Heart left ventricle (tissue), 16 donors: ENCODE results near the gene AHDC1. TPM values are rescaled to one million over a fixed set of nuclear protein-coding genes. Genes with fewer than 3 reads are reported as not detected.

ENCODE experiments used
- ATAC-seq, 4 donors: fragments of 200-7000 bp; cut with Tn5 transposase; one replicate each; pipeline ENCODE4 v1.9.1; 2020 to 2022; ENCODE audit warnings: moderate library complexity in 4 of 4, mild to moderate bottlenecking in 3 of 4, moderate number of reproducible peaks in 1 of 4
- DNase-seq, 5 donors: peaks; one replicate each; pipeline ENCODE4 v3.0.0-alpha.2; 2020
- H3K27ac ChIP-seq, 12 donors: fragments of 200-600 bp; sonication (generic) in 4 of 12; one replicate each; pipeline versions ENCODE4 v1.5.0 to v1.8.0; 2016 to 2022; ENCODE audit warnings: mild to moderate bottlenecking in 2 of 12
- H3K27me3 ChIP-seq, 9 donors: fragments of 200-600 bp; sonication (generic) in 2 of 9; one replicate each; pipeline versions ENCODE4 v1.5.1 to v1.8.0; 2016 to 2022; ENCODE audit warnings: mild to moderate bottlenecking in 3 of 9
- H3K36me3 ChIP-seq, 9 donors: fragments of 200-600 bp; sonication (generic) in 2 of 9; one replicate each; pipeline versions ENCODE4 v1.5.0 to v1.8.0; 2018 to 2022; ENCODE audit warnings: mild to moderate bottlenecking in 2 of 9
- H3K4me1 ChIP-seq, 12 donors: fragments of 200-600 bp; sonication (generic) in 4 of 12; one replicate each; pipeline versions ENCODE4 v1.5.0 to v1.8.0; 2016 to 2022; ENCODE audit warnings: mild to moderate bottlenecking in 3 of 12
- H3K4me3 ChIP-seq, 12 donors: fragments of 200-600 bp; sonication (generic) in 4 of 12; one replicate each; pipeline versions ENCODE4 v1.5.0 to v1.8.0; 2017 to 2022; ENCODE audit warnings: mild to moderate bottlenecking in 9 of 12, moderate library complexity in 4 of 12
- H3K9me3 ChIP-seq, 12 donors: fragments of 200-600 bp; sonication (generic) in 4 of 12; one replicate each; pipeline versions ENCODE4 v1.5.0 to v1.8.0; 2016 to 2022; ENCODE audit warnings: mild to moderate bottlenecking in 1 of 12
- POLR2A ChIP-seq, 2 donors: fragments of 450-650 bp; IDR thresholded peaks; one replicate each; pipeline ENCODE4 v1.6.1; 2017; ENCODE audit warnings: antibody characterized with exemption in 2 of 2, mild to moderate bottlenecking in 2 of 2, moderate library complexity in 2 of 2
- WGBS, 4 donors: extraction: QIAGEN DNeasy Blood & Tissue Kit in 2 of 4; methylation state at CpG; one replicate each; pipeline versions ENCODE4 v1.1.5 to v1.1.7; 2013 to 2018; 5-methylcytosine and 5-hydroxymethylcytosine counted together
- intact Hi-C, 10 donors: fragments of 100-400 bp; cut with DNase I; formaldehyde crosslinking; loops; one replicate each; pipeline versions ENCODE4 v1.11.1 to v1.14.2; 2022
- polyA plus RNA-seq, 2 donors: library from polyadenylated mRNA; stranded (reverse); fragments of 200-250 nt; gene quantifications; one replicate each; pipeline ENCODE4 v1.2.3, GENCODE V29; 2013
- total RNA-seq, 9 donors: library from RNA; depleted of rRNA in 2 of 9; stranded (reverse); fragments of >200 nt in 2 of 9; fragmentation: NEBNext Ultra II Directional in 3 of 9; extraction: Animal tissue kit (Norgen Biotek cat#: 25700) in 3 of 9; gene quantifications; one replicate each; pipeline versions ENCODE4 v1.1.0 to v1.2.4, GENCODE V29; 2016 to 2023
- TF ChIP-seq, protein P1 (sequence below), 12 donors: fragments of 200-600 bp; sonication (generic) in 4 of 12; IDR thresholded peaks; one replicate each; pipeline versions ENCODE4 v1.5.0 to v1.8.0; 2018 to 2022; ENCODE audit warnings: antibody characterized with exemption in 12 of 12, mild to moderate bottlenecking in 5 of 12
- donor health status: ischemic (EF 13 %, LVEDD 7.1; RV severe dilation, severe dysfunction).
- donor health status: healthy with polysubstance abuse.
- donor health status: DM: no; HTN: yes; CAD: no.
- donor health status: DM: no; HTN: no; CAD: no.
- donor health status: ischemic (EF 25% LVEDD 6.9; RV normal size, moderate dysfunction).
- donor health status: ischemic (EF 25% LVEDD 5.7; RV mildly dilated, moderate dysfunction).
- donor health status: healthy.
- donor health status: DM: yes; HTN: yes; CAD: no.
- donor health status: ischemic (EF 35%, LVEDD 5.7; RV mildly dilated, moderate dysfunction).
- donor health status: nonischemic (EF 11% LVEDD 7.7; RV severe dilation, severe dysfunction).
- donor health status: DM: yes; HTN: yes; CAD: no.
- donor health status: PGD.
- donor health status: ischemic (EF 29% LVEDD 5.4; RV normal size, mild dysfunction).
- donor health status: nonischemic (EF 23%, LVEDD 6.1; RV moderate dilation, normal function).

The AHDC1 gene
- total and polyA plus RNA-seq, 11 donors, result 25.8 to 50.2 (median 42.1) TPM

DNA sequence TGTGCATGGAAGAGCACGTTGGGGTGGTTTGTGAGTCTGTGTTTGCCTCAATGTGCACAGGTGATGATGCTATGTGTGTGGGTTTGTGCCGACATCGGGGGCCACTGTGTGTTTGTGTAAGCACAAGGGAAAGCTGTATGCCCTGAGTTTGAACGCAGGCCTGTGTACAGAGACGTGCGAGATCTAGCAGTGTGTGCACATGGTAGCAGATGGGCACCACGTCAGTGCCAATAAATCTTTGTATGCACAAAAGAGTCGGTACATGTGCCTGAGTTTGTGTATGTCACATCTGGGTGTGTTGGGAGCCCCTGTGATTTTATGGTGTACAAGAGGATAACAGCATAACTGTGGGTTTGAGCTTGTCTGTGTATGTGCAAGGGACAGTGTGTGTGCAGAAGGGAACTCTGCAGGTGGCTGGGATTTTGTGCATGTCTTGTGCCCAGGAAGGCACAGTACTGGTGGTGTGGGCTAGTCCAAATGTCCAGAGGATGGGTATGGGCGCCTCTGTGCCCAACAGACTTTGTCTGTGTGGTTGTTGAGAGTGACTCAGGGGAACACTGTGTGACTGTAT is 82.0 kb downstream of the AHDC1 start:
- H3K36me3 ChIP-seq, result no peaks in the 10 kb centered on the region
- intact Hi-C loops, result loop anchor here in 4 of 10 donors (2.0 to 10.0 kb wide), 3 partner anchors 23 to 117 kb away; partner anchors contain the start of gene AHDC1 (in 2 of the 4)
- peak overlapping the region in 11 of 12 donors; percentile 61 to 96 (median 74) for H3K27ac ChIP-seq
- ATAC-seq (no peak), DNase-seq (no peak)
- no peaks in the 10 kb centered on the region for H3K9me3 ChIP-seq
- H3K4me1 ChIP-seq, result peaks cover 15 to 99% (median 82%) of the 10 kb centered on the region in 12 donors
- no peak for TF ChIP-seq POLR2A (IDR thresholded peaks at IDR 0.05)
- TF ChIP-seq, protein P1, sequence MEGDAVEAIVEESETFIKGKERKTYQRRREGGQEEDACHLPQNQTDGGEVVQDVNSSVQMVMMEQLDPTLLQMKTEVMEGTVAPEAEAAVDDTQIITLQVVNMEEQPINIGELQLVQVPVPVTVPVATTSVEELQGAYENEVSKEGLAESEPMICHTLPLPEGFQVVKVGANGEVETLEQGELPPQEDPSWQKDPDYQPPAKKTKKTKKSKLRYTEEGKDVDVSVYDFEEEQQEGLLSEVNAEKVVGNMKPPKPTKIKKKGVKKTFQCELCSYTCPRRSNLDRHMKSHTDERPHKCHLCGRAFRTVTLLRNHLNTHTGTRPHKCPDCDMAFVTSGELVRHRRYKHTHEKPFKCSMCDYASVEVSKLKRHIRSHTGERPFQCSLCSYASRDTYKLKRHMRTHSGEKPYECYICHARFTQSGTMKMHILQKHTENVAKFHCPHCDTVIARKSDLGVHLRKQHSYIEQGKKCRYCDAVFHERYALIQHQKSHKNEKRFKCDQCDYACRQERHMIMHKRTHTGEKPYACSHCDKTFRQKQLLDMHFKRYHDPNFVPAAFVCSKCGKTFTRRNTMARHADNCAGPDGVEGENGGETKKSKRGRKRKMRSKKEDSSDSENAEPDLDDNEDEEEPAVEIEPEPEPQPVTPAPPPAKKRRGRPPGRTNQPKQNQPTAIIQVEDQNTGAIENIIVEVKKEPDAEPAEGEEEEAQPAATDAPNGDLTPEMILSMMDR (IDR thresholded peaks at IDR 0.05), result no peak
- H3K27me3 ChIP-seq, result no peaks in the 10 kb centered on the region
- WGBS, 4 donors, result 72 to 73% (median 73%) methylated on average over 9 of the region's 9 CpGs
- peak overlapping the region in 4 of 12 donors; percentile 1 to 42 (median 12) for H3K4me3 ChIP-seq

DNA sequence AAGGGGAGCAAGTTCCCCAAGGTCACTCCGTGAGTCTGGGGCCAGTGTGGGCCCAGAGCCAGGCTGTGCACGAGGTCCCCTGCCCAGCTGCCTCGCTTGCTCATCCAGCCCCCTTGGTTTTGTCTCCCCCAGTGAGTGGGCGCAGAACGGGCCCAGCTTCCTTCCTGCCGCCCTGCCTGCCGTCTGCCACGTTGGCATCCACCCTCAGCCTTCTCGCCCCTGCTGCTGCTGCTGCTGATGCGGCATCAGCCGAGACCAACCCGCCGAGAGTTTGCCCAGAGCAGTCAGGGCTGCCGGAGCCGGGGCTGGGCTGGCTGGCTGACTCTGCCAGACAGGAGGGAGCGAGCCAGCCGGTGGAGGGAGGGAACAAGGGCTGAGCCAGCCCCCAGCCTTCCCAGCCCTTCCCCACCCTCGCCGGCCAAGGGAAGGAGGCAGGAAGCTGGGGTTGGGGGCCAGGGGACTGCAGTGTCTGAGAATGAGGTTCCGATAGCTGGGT is 82.6 kb downstream of the AHDC1 start:
- H3K36me3 ChIP-seq, result no peaks in the 10 kb centered on the region
- ATAC-seq (peak in 3 of 4 donors; percentile 12 to 18 (median 12)), DNase-seq (peak; percentile 53 to 80 (median 58))
- peak overlapping the region; percentile 28 to 96 (median 73) for H3K27ac ChIP-seq
- H3K9me3 ChIP-seq, result no peaks in the 10 kb centered on the region
- H3K4me1 ChIP-seq, result peaks cover 15 to 99% (median 78%) of the 10 kb centered on the region in 12 donors
- TF ChIP-seq, protein P1 (IDR thresholded peaks at IDR 0.05), result no peak
- no peak for TF ChIP-seq POLR2A (IDR thresholded peaks at IDR 0.05)
- peak overlapping the region in 4 of 12 donors; percentile 1 to 42 (median 12) for H3K4me3 ChIP-seq
- intact Hi-C loops, result loop anchor here in 3 of 10 donors (10.0 kb wide), 2 partner anchors 83 to 117 kb away; partner anchors contain the start of gene AHDC1 (in 2 of the 3)
- WGBS, 4 donors, result 20 to 37% (median 30%) methylated on average over 7 to 20 of the region's 20 CpGs
- no peaks in the 10 kb centered on the region for H3K27me3 ChIP-seq

DNA sequence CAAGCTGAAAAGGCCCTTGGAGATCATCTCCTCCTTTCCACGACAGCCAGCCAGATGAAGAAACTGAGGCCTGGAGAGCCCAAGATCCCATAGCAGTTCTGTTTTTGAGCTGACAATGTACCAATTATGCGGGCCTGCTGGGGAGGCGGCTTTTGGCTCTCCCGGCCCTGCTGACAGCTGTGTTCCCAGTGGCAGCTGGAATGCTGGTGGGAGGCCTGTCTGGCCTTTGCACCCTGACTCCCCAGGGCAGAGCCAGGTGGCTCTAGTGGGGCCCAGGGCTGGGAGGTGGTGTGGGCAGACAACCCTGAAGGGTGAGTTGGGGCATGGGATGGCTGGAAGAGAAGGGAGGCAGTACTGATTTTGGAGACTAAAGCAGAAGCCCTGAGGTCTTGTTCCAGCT is 83.3 kb downstream of the AHDC1 start:
- intact Hi-C loops, result loop anchor here in 3 of 10 donors (10.0 kb wide), 2 partner anchors 84 to 116 kb away; partner anchors contain the start of gene AHDC1 (in 2 of the 3)
- ATAC-seq, result peak in 1 of 4 donors; percentile 5
- no peak for TF ChIP-seq POLR2A (IDR thresholded peaks at IDR 0.05)
- TF ChIP-seq, protein P1 (IDR thresholded peaks at IDR 0.05), result no peak
- H3K4me3 ChIP-seq, result no peak overlapping the region
- peak in 1 of 5 donors; percentile 58 for DNase-seq
- H3K27ac ChIP-seq, result peak overlapping the region; percentile 28 to 96 (median 73)
- no peaks in the 10 kb centered on the region for H3K27me3 ChIP-seq
- WGBS, 4 donors, result 52 to 68% (median 57%) methylated on average over 3 to 4 of the region's 4 CpGs
- no peaks in the 10 kb centered on the region for H3K9me3 ChIP-seq
- no peaks in the 10 kb centered on the region for H3K36me3 ChIP-seq
- peaks cover 12 to 98% (median 72%) of the 10 kb centered on the region in 12 donors for H3K4me1 ChIP-seq
